GM06990 (cell line): ENCODE results near the gene SSMEM1.
"Not testable (repeated sequence)": the region's sequence is repeated elsewhere in the genome, so short reads cannot be mapped to it uniquely, and the experiment has no call there.

Experiments
- DNase-seq: peaks from one replicate; pipeline ENCODE4 v3.0.0-alpha.2; 2011; ENCODE audit not compliant: insufficient read length; ENCODE audit errors: extremely low read depth
- H3K27me3 ChIP-seq: replicated peaks from 2 replicates; pipeline ENCODE4 v1.6.0; 2011; ENCODE audit warnings: low read length; ENCODE audit not compliant: control insufficient read depth, insufficient read depth
- H3K36me3 ChIP-seq: 2 replicates; pipeline ENCODE4 v1.5.1; 2011; ENCODE audit warnings: low read length; ENCODE audit not compliant: control insufficient read depth, insufficient read depth
- H3K4me3 ChIP-seq: replicated peaks from 2 replicates; pipeline ENCODE4 v1.5.1; 2011; ENCODE audit warnings: low read depth, mild to moderate bottlenecking, control low read depth, low read length
- TF ChIP-seq, protein P1 (sequence below): IDR thresholded peaks from 2 replicates; pipeline ENCODE4 v1.5.1; 2011; ENCODE audit warnings: low read length, control low read depth, mild to moderate bottlenecking, inconsistent platforms; ENCODE audit not compliant: insufficient read depth, poor library complexity, severe bottlenecking

SSMEM1 gene

DNA sequence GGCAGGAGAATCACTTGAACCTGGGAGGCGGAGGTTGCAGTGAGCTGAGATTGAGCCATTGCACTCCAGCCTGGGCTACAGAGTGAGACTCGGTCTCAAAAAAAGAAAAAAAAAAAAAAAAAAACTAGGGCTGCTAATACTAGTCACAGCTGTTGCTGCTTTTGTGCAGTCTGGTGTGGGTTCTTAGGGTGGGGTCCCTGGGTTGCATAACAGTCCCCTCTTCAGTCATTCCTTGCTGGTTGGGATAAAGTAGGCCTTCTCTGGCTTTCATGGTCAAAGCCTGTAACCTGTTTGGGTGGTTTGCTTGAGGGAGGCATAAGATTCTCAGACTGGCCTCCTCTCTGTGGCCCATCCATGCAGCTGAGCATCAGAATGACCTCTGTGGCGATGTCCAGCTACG is 14.1 kb downstream of the SSMEM1 start:
- DNase-seq, result no peak

DNA sequence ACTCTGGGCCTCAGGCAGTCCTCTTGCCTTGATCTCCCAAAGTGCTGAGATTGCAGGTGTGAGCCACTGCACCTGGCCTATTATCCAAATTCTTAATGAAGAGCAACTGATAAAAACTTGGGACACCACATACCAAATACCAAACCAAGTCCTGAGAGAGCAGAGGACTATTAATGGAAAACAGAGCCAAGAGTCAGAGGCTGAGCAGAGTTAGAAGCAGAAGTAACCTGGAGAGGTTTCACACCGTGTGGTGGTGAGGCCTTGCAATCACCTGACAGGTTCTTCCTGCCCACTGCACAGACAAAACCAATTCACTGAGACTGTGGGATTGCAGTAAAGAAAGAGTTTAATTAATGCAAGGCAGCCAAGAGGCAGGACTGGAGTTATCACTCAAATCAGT is 16.0 kb downstream of the SSMEM1 start:
- H3K4me3 ChIP-seq, result no peak overlapping the region
- no peak for DNase-seq
- H3K36me3 ChIP-seq, result no peaks in the 10 kb centered on the region
- TF ChIP-seq, protein P1, sequence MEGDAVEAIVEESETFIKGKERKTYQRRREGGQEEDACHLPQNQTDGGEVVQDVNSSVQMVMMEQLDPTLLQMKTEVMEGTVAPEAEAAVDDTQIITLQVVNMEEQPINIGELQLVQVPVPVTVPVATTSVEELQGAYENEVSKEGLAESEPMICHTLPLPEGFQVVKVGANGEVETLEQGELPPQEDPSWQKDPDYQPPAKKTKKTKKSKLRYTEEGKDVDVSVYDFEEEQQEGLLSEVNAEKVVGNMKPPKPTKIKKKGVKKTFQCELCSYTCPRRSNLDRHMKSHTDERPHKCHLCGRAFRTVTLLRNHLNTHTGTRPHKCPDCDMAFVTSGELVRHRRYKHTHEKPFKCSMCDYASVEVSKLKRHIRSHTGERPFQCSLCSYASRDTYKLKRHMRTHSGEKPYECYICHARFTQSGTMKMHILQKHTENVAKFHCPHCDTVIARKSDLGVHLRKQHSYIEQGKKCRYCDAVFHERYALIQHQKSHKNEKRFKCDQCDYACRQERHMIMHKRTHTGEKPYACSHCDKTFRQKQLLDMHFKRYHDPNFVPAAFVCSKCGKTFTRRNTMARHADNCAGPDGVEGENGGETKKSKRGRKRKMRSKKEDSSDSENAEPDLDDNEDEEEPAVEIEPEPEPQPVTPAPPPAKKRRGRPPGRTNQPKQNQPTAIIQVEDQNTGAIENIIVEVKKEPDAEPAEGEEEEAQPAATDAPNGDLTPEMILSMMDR, result no peak
- no peaks in the 10 kb centered on the region for H3K27me3 ChIP-seq

More for the DNA sequence above, 14.1 kb downstream of the SSMEM1 start:
- Histone ChIP-seq H3K4me3 (no peak overlapping the region), H3K36me3 (no peaks in the 10 kb centered on the region), H3K27me3 (no peaks in the 10 kb centered on the region)
- TF ChIP-seq, protein P1, result no peak

DNA sequence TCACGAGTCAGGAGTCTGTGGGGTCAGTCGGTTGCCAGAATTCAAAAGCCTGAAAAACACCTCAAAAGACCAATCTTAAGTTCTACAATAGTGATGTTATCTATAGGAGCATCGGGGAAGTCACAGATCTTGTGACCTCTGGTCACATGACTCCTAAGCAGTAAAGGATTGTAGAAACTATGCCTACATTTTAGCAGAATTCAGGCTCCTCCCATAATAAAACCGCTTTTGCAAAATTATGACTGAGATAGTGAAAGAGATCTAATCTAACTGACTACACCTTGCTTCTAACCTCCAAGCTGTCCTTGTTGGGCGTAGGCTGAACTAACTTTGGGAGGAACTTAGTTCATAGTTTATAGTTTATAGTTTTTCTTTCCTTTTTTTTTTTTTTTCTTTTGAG is 16.6 kb downstream of the SSMEM1 start:
- H3K4me3 ChIP-seq, result no peak overlapping the region
- H3K27me3 ChIP-seq, result no peaks in the 10 kb centered on the region
- TF ChIP-seq, protein P1, result no peak
- no peaks in the 10 kb centered on the region for H3K36me3 ChIP-seq
- no peak for DNase-seq

DNA sequence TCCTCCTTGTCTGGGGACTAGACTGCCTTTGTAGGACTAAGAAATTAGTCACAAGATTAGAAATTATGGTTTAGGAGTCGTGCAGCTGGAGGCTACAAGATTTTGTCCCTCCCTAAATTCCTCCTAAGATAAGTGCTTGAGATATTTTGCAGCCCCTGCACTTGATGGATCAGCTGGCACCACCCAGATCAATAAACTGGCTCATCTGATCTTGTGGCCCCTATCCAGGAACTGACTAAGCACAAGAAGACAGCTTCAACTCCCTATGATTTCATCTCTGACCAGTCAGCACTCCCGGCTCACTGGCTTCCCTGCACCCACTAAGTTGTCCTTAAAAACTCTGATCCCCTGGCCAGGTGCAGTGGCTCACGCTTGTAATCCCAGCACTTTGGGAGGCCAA is 17.3 kb downstream of the SSMEM1 start:
- H3K27me3 ChIP-seq, H3K4me3 ChIP-seq, H3K36me3 ChIP-seq, DNase-seq: not testable (repeated sequence)

DNA sequence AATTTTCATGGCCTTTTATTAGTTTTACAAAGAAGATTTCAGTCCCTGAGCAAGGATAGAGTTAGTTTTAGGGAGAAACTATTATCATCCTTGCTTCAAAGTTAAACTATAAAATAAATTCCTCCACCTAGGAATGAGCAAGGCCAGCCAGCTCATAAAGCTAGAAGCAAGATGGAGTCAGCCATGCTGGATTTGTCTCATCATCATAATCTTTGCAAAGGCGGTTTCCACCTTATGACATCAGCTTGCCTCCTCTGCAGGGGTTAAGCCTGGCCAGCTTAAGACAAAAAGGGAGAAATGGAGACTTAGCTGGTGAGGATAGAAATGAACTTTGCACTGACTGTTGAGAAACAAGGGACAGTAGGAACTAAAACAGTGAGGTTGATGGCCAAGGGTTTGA is 18.7 kb downstream of the SSMEM1 start:
- H3K4me3 ChIP-seq, result no peak overlapping the region
- no peaks in the 10 kb centered on the region for H3K36me3 ChIP-seq
- TF ChIP-seq, protein P1, result no peak
- H3K27me3 ChIP-seq, result no peaks in the 10 kb centered on the region
- no peak for DNase-seq

DNA sequence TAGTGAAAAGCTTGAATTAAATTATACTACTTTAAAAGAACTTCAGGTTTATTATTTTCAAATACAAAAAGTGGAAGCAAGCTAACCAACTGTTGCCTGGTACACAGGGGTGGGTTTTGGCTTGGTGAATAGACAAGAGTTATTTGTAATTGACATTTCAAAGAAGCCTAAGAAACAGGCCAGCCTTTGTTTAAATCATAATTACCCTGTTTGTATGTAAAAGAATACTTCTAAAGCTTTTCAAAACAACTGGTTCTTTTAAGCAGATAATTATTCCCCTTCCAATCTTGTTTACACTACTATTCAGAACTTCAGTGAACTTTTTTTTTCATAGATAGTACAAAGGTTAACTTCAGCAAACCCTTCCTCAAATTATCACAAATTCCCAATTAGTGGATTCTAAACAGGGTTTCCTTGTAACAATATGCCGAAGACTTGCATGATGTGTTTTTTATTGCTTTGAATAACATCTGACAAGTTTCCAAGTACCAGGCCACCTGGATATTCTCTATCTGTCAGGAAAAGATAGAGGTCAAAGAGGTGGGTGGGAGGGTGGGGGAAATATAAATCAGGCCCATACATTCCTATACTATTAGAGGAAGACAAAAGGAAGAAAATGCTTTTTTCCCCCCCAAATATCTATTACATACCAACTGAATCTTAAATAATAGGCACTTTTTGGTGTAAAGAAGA is 20.4 kb downstream of the SSMEM1 start:
- no peak for DNase-seq
- TF ChIP-seq, protein P1, result no peak
- Histone ChIP-seq H3K36me3 (no peaks in the 10 kb centered on the region), H3K4me3 (no peak overlapping the region), H3K27me3 (no peaks in the 10 kb centered on the region)
